ENCODE results near the gene SPTBN1.

- TF ChIP-seq CTCF (conservative IDR thresholded peaks at IDR 0.05; ENCODE audit: low read length) (no peak), EZH2phosphoT487 (IDR thresholded peaks at IDR 0.05; ENCODE audit: borderline replicate concordance) (no peak)
Measured at GRCh38 chr2:54465143-54465542, 9.0 kb downstream of the SPTBN1 start.
